Fibroblast of villous mesenchyme (primary cell): Measurements from ENCODE around the gene UQCC3. TPM values are rescaled to one million over a fixed set of nuclear protein-coding genes. Genes with fewer than 3 reads are reported as not detected.

ENCODE experiments used
- DNase-seq: peaks from one replicate; pipeline ENCODE4 v3.0.0-alpha.2; 2010; ENCODE audit warnings: low read depth
- H3K4me3 ChIP-seq: 2 replicates; pipeline ENCODE4 v1.5.1; 2011; ENCODE audit warnings: low read depth, mild to moderate bottlenecking, low read length
- total RNA-seq: library from RNA; depleted of rRNA; stranded (reverse); fragments of >200 nt; gene quantifications from 2 replicates; pipeline ENCODE4 v1.2.3, GENCODE V29; 2012
- TF ChIP-seq, protein P1 (sequence below): IDR thresholded peaks from 2 replicates; pipeline ENCODE4 v1.5.1; 2012; ENCODE audit warnings: low read depth, mild to moderate bottlenecking, low read length; ENCODE audit not compliant: insufficient read depth

UQCC3 gene
- total RNA-seq, 1 donor = 6.5 TPM

- TF ChIP-seq, protein P1, sequence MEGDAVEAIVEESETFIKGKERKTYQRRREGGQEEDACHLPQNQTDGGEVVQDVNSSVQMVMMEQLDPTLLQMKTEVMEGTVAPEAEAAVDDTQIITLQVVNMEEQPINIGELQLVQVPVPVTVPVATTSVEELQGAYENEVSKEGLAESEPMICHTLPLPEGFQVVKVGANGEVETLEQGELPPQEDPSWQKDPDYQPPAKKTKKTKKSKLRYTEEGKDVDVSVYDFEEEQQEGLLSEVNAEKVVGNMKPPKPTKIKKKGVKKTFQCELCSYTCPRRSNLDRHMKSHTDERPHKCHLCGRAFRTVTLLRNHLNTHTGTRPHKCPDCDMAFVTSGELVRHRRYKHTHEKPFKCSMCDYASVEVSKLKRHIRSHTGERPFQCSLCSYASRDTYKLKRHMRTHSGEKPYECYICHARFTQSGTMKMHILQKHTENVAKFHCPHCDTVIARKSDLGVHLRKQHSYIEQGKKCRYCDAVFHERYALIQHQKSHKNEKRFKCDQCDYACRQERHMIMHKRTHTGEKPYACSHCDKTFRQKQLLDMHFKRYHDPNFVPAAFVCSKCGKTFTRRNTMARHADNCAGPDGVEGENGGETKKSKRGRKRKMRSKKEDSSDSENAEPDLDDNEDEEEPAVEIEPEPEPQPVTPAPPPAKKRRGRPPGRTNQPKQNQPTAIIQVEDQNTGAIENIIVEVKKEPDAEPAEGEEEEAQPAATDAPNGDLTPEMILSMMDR = no peak
- DNase-seq = no peak
- H3K4me3 ChIP-seq = peak overlapping the region; percentile 83
Measured at GRCh38 chr11:62652161-62653006, 19.1 kb upstream of the UQCC3 start.

DNA sequence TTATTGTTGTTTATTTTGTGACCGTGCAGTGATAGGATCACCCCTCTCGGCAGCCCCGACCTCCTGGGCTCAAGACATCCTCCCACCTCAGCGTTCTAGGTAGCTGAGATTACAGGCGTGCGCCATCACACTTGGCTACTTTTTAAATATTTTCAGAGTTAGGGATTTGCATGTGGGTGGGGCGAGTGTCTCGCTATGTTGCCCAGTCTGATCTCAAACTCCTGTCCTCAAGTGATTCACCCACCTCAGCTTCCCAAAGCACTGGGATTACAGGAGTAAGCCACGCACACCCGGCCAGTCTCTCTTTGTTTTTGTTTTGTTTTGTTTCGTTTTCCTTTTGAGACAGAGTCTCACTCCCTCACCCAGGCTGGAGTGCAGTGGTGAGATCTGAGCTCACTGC, 17.2 kb upstream of the UQCC3 start:
- no peak overlapping the region for H3K4me3 ChIP-seq
- TF ChIP-seq, protein P1 = no peak
- DNase-seq = peak; percentile 23

GRCh38 chr11:62656796-62657429, 14.6 kb upstream of the UQCC3 start:
- TF ChIP-seq, protein P1 = no peak
- H3K4me3 ChIP-seq = no peak overlapping the region
- DNase-seq = peak; percentile 53

GRCh38 chr11:62664405-62665074, 6.9 kb upstream of the UQCC3 start:
- TF ChIP-seq, protein P1 = no peak
- H3K4me3 ChIP-seq = peak overlapping the region; percentile 92
- peak; percentile 50 for DNase-seq

DNA sequence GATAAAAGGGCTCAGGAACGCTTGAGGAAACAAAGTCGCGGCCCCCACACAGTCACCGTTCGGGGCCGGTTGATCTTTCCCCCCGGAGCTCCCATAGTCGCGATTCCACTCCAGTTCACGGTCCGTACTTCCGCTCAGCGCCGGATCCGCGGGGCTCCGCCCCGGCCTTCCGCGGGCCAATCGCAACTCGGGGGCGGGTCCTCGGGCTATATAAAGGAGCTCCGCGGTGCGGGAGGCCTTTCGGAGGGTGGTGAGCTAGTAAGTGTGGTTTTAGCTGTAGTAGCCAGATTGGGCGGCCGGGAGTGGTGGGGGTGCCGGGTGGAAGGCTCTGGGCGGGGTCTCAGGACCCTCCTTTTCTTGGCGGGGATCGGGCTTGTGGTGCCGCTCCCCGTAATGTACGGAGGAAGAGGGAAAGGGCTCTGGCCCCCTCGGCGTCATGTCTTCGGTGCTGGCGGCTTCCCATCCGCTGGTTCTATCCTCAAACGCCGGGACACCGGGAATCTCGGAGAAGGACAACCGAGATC, 6.3 kb upstream of the UQCC3 start, which contains the start of the genes C11orf98 and CSKMT:
Gene C11orf98, minus strand, starts transcription at position 136 of the 524 bp plus-strand sequence. Its CDS starts 41 bp downstream, at position 95.
Gene CSKMT, plus strand, starts transcription at position 238 of the 524 bp plus-strand sequence. CDS start 568 bp downstream, outside the sequence.
- peak within 1 kb of the TSS; percentile 92 for H3K4me3 ChIP-seq
- DNase-seq = peak; percentile 94
- TF ChIP-seq, protein P1 = no peak

DNA sequence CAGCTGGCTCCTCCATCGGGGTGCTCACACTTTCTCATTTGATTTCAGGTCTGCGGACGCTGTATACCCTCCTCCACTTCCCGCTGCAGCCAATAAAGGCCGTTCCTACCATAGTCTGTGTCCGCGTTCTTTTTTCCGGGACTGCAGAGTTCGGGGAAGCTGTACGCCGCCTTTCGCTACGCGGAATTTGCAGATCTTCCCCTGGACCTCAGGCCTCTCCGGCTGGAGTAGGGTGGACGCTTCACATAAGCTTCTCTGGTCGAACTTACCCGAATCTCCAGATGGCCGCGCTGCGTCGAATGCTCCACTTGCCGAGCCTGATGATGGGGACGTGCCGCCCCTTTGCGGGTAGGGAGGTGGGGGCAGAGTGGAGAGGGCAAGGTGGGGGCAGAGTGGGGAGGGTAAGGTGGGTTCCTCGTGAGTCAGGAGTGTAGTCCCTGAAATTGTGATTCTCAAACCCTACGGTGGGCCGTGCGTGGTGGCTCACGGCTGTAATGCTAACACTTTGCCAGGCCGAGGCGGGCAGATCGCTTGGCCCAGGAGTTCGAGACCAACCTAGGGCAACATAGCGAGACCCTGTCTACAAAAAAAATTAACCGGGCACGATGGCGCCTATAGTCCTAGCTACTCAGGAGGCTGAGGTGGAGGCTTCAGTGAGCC, 5.7 kb upstream of the UQCC3 start:
- TF ChIP-seq, protein P1 = no peak
- peak overlapping the region; percentile 92 for H3K4me3 ChIP-seq
- peak; percentile 79 for DNase-seq
